Islet of Langerhans (tissue), 1 donor: ENCODE results near the gene STK39.

Source experiments
- FAIRE-seq: peaks from one replicate; lab custom pipeline; 2011; peaks lifted over from hg19 to GRCh38; lab: Jason Lieb, UNC

Gene STK39

DNA sequence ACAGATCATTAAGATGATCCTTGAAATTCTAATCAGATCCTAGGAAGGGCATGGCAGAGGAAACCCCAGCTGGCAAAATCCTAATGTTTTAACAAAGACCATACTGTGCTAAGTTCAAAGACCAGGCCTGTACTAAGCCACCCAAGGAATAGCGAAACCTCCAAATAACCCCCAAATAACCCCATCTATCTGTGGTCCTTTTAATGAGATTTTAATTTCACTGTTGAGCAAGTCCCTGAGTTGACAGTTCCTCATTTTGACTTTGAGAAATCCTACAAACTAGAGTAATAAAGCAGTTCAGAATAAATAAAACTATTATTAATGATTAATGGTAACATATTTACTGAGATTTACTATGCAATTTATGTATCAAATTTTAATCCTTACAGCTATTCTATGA lies 259.8 kb downstream of the STK39 start:
- FAIRE-seq = no peak

DNA sequence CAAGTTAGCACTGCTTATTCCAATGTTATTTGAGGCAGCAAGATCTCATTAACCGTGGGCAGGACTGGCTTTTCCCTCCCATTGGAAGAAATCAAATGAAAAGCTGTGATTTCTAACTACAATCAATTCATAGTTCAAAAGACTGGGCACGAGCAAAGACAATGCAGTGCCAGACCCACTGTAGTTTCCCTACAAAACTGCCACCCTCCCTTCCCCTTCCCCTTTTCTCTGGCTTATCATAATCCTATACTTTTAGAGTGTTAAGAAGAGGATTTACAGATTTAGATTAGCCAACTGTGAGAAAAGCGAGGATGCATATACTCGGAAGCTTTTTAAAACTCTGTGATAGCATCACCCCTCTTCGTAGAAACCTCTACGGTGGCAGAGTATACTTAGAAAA lies 260.4 kb downstream of the STK39 start:
- FAIRE-seq = no peak

DNA sequence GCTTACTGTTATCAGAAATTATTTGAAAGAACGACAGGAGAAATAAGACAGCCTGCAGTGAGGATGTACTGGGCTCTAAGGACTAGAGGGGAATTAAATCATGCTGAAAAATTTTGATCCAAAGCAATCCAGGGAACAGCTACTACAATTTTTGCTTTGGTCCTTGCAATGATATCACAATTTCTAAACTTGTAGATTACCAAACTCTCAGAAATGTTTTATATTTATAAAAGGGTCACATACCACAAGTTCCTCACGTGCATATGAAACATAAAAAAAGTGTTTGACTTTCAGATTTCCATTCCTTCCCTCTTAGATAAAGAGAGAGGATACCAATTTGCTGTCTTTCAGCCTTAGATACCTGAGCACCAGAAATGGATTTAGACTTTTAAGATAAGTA lies 261.2 kb downstream of the STK39 start:
- FAIRE-seq = no peak

DNA sequence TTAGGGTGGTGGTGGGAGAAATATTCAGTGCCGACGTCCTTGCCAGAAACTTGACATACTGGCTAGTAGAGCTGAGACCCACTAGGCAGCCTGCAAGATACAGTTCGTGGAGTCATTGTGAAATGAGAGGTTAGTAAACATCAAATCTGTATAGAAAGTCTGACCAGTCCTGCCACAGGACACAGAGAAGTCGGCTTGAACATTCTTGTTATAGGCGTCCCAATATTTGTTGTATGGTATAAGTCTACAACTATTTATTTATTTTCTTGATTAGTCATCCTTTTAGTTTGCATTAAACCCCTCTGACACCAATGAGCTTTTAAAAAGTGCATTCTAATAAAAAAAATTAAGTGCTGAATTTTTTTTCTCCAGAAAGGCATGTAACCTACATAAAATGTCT lies 265.4 kb downstream of the STK39 start:
- FAIRE-seq = no peak

DNA sequence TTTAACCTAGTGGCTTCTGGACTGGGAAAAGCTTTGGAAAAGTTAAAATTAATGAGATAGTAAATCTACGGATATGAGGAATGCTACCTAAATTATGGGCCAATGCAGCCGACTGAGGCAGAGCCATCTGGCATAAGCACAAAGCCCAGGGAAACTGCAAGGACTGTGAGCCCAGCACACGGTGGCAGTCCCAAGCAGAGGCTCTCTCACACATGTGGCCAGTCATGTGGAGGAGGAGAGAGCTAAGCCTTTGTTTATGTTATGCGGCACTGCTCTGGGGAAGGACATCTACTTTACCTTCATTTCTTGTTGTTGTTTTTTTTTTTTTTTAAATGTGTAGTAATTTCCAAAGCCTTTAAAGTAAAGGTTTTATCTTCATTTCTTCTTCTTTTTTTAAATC lies 267.0 kb downstream of the STK39 start:
- no peak for FAIRE-seq

DNA sequence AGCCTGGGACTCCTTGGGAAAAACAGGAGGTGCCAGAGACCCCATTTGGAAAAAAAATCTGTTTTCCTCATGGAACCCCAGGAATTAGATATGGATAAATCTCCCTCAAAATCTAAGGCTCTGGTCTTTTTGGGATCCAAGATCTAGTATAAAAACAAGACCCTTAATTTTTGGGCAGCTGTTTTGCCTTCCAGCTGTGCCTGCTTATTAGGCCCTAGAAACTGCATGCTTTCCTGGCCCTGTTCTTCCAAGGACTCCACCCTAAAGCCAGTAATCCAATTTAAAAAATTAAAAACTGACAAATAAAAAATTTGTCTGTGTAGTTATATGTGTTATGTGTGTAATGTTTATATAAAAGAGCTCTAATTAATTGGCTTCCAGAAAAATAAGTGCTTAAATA lies 274.6 kb downstream of the STK39 start:
- no peak for FAIRE-seq

DNA sequence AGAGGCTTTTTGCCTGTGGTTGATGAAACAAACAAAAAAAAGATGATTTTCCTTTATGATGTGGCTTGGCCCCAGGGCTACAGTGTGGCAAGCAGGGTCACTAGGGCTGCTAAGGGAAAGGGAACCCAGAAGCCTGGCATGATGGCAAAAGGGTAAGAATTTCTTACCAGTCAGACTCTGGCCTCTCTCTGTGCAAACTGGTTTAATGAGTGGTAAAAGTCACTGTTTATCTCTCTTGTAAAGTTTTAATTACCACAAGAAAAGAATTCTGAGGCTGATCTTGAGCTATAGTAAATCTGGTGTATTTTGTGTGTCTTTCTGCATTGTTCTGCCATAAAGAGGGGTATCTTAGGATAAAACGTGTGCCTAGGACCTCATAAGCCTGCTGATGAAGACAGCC lies 275.4 kb downstream of the STK39 start:
- no peak for FAIRE-seq

DNA sequence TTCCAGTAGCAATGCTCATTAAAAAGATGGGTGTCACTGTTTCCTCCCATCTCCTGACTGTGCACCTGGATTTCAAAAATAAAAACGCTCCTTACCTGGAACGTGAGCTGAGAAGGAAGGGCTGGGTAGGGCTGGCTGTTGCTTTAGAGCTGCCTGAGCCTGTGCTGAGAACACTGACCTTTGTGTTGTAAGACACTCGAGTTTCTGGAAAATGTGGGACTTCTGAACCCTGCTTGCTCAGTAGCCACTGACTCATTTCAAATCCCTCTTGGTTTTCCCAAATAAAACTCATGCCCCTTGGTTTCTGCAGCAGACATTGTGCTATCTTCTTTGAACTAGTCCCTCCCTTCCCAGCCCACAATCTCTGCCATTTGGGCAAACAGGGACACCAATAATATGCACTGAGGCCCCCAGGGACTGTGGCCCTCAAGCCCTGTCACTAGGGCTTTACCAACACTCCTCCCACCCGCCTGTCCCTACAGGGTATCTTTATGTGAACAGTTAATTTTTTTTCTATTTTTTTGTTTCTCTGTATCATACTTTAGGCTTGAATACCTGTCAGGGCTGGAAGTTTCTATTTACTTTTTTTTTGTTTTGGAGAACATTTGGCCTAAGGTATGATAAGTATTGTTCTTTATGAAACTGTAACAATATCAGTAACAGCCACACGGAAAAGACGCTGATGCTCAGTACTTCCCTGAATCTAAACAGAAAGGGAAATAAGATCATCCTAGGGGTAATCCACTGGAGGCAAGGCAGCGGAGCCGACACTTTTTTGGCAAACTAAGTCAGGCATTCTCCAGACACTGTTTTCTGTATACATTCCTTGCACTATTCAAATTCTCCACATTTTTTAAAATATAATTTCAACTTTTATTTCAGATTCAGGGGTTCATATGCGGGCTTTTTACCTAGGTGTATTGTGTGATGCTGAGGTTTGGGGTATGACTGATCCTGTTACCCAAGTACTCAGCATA lies 280.2 kb downstream of the STK39 start:
- no peak for FAIRE-seq

DNA sequence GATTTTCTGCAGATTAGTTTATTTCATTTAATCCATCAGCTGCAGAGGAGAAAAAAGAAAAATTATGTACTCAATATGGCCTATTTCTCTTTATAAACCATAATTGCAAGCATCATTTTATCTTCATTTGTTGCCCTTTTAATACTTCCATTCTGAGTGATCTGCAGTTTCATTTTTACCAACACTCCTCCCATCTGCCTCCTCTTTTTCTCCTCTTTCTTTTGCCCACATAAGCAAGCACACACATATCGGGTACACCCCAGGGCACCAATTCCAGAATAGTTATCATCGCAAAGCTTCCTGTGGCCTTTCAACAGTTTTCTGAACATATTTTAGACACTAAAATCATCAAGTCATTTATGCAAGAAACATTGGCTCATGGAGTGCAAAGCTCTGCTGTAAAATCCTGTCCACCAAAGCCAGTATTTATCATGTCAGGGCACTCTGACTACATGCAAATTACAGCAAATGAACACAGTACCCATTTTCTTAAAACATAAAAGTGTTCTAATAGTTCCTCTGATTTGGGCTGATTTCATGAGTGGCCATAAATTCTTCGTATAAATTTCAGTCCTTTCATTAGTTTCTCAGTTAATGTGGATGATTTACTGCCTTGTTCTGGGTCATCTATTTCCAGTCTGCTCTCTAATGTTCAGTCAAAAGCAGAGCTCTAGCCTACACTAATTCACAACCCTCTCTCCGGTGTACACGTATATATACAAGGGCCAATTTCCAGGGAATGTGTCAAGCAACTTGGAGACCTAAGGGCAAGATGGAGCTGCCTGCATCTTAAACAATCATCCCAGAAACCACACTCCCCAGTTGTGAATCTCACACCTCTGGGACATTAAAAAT lies 281.3 kb downstream of the STK39 start:
- no peak for FAIRE-seq

DNA sequence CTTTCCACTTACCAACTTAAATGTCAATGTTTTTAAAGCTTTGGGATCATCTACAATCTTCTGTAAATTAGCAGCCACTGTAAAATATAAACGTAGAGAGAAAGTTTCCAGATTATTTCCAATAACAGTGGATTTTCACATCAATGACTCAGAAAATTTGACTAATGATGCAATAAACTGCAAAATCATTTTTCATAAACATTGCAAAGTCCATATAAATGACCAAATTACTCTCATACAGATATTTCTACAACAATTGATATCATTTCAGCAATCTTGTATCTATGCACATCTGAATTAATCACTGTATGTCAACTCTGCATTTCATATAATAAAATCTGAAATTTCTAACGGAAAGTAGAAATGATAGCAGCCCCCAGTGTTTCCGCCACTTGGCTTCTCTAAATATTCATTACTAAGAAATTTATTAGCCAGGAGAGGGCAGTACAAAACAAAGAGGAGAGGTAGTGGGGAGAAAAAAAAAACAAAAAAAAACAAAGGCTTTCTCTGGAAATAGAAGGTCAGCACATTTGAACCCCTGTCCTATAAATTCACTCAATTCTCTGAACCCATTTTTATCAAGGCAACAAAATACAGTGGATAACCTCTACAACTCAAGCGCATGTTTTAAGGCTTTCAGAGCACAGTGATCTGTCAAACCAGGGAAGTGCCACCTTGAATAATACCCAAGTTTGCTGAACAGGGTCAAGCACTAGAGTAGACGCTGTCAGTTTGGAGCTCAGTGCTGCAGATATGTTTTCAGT lies 282.6 kb downstream of the STK39 start:
- no peak for FAIRE-seq

DNA sequence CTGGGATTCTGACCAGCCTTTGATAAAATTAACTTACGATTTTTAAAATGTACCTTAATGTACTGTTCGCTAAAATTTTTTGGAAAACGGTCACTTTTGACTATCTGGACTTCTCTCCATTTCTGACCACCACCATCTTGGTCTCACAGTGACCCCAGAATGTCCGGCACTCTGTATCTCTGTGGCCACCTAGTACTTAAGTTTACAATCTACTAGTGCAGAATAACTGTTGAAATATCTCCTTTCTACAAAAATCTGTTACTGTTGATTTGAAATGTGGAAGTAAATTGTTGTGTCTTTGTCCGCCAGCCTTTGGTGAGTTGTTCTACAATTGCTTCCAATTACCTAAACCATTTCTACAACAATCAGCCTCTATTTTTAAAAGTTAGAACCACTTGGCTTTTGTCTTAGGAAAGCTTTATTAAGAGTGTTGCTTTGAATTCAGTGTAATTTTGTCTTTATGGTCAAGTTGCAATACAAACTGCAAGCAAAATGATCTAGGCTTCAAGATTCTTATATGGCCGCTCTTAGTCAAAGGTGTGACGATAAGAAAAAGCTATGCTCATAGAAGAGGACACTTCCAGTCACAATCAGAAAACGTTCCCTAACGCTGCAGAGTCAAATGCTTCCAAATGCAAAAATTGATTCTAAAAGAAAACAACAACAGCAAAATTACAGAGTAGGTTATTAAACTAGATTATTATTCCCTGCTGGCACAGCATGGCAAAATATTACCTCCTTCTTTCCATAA lies 283.3 kb downstream of the STK39 start:
- no peak for FAIRE-seq

DNA sequence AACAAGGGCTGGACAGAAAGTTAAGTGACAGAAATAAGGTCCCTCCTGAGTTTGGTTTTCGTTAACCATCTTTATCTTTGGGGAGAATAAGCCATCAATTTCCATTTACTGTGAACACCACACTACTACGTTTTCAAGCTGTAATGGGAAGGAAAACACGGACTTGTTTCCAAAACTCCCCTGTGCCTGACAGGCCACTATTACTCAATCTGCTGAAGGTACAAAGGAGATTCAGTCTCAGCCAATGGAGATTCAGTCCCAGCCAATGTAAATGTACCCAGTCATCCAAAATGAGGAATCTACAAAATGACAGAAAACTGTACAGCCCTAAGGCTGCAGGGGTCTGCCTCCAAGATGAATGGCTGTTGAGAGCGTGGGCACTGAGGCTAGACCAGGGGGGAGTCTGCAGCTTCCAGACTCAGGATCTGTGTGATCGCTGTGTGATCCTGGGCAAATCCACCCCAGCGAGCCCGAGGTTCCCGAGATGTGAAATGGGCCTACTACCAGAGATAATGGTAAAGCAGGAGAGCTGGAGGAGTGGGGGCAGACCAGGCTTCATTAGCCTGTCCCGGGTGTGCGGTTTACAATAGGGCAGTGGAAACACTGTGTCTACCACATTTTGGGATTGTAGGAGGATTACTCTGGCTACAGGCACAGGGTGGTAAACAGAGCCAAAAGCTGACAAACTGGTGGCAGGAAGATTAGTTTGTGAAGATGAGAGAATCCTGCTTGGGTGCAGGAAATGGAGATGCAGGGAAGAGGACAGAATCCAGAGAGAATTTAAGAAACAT lies 284.8 kb downstream of the STK39 start:
- FAIRE-seq = no peak

DNA sequence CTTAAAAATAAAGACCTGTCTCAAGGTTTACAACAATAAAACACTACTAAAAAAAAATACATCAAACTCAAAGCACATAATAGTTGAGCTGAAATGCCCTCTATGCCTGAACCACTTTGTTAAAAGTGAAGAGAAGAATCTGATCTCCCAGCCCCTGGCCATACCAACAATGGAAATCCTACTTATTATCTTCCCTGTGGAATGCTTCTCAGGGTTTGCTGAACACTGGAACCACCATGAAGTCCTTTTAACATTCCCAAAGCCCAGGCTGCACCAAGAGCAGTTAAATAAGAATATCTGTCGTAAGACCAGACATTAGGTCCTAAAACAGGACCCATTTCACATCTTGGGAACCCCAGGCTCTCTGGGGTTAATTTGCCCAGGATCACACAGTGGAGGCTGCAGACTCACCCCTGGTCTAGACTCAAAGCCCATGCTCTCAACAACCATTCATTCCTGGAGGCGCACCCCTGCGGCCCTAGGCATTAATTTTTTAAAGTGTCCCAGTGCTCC lies 285.8 kb downstream of the STK39 start:
- FAIRE-seq = no peak

DNA sequence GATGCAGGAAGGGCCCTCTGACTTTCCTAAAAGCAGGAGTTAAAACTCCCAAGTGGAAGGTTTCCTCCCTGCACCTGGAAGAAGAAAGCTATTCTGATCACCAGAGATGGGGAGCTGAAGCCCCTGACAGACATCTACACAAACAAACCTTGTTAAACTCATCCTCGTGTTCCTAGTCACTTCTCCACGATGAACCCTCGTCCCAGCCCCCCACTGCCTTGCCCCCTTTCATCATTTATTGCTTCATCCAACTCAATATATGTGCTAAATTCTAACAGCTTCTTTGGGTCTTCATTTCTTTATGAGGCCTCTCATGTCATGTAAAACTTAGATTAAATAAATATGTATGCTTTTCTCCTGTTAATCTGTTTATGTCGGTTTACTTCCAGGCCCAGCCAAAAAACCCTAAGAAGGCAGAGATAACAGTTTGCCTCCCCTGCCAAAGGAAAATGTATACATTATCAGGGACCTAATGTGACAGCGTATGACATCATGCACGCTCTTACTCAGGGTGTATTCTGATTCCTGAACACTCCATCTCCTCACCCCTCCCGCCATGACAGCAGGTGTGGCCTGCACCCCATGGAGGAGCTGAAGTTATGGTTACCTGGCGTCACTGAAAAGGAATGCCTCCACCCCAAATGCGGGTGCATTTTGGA lies 287.2 kb downstream of the STK39 start:
- FAIRE-seq = no peak

DNA sequence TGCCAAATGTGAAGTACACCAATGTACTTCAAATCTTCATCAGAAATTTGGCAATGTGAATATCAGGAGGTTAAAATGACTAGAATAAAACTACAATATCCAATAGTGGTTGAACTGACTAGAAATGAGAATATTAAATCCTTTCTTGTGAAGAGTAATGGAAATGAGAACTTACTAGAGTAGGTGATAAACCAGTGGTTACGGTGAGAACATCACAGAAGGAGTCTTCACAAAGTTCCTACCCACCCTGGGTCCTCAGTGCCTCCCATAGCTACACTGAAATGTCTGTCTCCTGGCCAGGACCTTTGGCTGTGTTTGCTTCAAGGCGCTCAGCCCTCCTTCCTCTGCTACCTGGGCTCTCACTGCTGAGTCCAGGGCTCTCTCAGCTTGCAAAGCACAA lies 289.7 kb downstream of the STK39 start:
- no peak for FAIRE-seq

DNA sequence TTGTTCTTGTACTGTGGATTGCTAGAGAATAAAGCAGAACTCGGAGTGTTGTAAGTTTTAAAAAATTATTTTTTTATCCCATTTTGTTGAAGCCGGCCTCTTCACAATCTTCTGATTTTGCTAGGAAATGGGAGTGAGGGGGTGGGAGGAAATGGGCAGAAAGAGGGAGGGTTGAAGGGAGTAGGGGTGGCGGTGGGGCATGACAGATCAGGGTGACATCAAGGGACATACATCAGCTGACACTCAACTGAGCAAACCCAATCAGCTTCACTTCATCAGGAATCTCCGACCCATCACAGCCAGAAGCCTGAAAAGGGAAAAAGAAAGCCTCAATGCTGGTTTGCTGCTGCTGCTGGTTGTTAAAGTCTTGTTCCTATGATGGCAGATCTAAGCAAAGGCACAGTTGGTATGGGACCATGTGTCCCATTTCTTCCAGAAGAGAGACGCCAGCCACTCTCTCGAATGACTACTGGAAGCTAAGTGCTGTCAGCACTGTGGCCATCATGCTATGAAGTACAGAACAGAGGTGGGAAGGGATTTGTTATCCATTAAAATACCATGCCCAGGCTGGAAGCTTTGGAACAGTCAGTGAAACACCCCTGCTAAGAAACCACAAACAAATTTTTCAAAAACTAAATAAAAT lies 292.0 kb downstream of the STK39 start:
- FAIRE-seq = no peak

DNA sequence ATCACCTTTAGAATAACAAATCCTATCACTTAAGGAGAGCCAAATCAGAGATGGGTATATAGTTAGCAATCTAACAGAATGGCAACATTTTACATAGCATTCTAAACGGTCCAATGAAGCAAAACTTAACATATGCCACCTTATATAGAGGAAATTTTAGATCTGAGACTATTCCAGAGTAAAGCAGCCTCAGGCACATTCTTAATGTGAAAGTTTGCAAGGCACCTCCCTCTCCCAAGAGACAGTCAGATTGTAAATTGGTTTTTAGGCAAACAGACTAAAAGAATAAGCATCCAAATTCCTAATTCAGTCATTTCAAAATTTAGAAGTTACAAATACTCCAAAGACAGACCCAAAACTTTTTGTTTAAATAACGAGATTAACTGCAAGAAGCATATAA lies 292.9 kb downstream of the STK39 start:
- no peak for FAIRE-seq

DNA sequence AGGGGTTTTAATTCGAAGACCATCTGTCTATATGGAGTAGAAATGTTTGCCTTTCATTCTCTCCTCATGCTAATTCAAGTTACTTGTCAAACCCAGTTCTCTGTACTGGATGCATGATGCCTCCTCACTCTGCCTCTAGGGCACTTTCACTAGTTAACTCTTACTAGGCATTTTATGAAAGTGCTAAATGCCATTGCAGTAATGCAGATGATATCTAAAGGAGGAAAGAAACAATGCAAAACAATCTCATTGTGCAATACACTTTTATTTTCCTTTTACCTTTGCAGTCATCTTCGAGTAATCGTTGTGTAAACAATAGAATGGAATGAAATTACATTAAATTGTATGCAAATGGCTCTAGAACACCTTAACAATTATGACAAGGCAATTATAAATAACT lies 293.6 kb downstream of the STK39 start:
- FAIRE-seq = no peak

DNA sequence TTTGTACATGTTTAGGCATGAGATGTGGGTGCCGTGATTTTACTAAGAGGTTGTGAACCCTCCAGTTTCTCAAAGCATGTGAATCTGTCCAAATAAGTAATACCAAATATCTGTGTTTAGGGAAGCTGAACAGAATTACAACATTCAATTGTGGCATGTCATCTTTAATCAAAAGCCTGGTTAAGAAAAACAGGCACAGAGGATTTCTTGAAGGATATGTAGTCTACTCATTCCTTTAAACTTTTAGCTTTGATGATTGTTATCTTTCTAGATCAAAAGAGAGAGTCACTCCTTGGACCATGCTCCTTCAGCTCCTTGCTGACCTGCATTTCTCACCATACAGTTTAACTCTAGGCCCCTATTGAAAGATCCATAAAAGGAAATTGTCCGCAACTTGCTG lies 296.8 kb downstream of the STK39 start:
- no peak for FAIRE-seq

DNA sequence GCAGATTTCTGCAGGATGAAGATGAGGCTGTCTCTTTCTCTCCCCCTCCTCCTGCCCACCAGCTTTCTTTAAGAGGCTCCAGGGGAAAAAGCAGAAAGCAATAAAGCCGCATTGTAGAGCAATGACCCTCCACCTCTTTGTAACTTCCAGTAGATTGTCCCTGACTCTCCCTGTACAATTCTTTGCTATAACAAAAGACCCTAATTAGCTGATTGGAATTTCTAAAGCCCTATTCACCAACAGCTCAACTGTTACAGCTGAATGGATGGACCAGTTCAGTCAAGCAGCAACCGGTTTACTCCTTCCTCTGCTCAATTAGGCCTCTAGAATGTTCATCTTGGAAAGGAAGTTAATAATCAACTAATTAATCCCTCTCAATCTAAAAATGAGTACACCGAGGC lies 301.0 kb downstream of the STK39 start:
- FAIRE-seq = no peak
